GM13977 (cell line): Measurements from ENCODE around the gene KIFC3.

Experiments
- DNase-seq: peaks from one replicate; pipeline ENCODE4 v3.0.0; 2012; ENCODE audit warnings: low spot score
- CTCF ChIP-seq: IDR thresholded peaks from 2 replicates; pipeline ENCODE4 v1.5.1; 2012; ENCODE audit warnings: mild to moderate bottlenecking, control low read depth; ENCODE audit not compliant: insufficient read depth; ENCODE audit errors: extremely low read depth, missing control alignments
- in situ Hi-C: fragments of 300-500 bp; cut with MboI; formaldehyde crosslinking; loops from one replicate; pipeline ENCODE4 v1.12.0; 2022; ENCODE audit warnings: low sequenced_read_pairs, low pct_unique_long_range_greater_than_20kb, mixed read lengths, inconsistent platforms; ENCODE audit not compliant: unreplicated experiment

KIFC3 gene

GRCh38 chr16:57763285-57764005 is 38.8 kb downstream of the KIFC3 start:
- in situ Hi-C loops, result no loop called here
- no peak for DNase-seq
- no peak for TF ChIP-seq CTCF

DNA sequence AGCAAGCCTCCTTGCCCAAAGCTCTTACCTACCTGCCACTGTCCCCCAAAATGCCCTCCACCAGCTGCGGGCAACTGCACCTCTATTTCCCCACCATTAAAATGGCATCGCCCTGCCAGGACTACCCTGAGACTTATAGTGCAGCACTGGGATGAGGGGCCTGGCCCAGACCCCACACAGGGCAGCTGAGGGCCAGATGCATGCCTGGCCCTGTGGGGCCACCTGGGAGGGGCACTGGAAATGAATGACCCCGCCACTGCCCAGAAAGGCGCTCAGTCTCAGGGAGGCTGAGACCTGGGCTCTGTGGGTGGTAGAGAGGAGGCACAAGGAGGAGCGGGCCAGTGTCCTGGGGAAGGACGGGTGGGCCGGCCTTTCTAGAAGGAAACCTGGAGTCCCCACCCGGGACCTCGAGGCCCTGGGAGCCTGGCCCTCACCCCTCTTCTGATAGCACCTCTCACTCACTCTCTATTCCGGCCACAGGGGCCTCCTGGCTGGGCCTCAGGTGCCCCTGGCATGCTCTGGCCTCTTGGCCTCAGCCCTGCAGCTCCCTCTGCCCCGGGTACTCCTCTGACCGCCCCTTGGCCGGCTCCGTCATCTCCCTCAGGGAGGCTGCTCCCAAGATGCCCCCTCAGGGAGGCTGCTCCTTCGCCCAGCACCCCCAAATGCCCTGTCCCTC is 39.8 kb downstream of the KIFC3 start:
- no peak for DNase-seq
- in situ Hi-C loops, result no loop called here
- TF ChIP-seq CTCF, result no peak

- no peak for DNase-seq
- no peak for TF ChIP-seq CTCF
- in situ Hi-C loops, result no loop called here
Observed at GRCh38 chr16:57761957-57762356, 40.3 kb downstream of the KIFC3 start.

GRCh38 chr16:57761301-57761700 is 41.0 kb downstream of the KIFC3 start:
- DNase-seq, result no peak
- TF ChIP-seq CTCF, result no peak
- in situ Hi-C loops, result no loop called here

- in situ Hi-C loops, result no loop called here
- TF ChIP-seq CTCF, result no peak
- no peak for DNase-seq
Observed at GRCh38 chr16:57760357-57761160, 41.7 kb downstream of the KIFC3 start.

- in situ Hi-C loops, result no loop called here
- DNase-seq, result no peak
- no peak for TF ChIP-seq CTCF
Observed at GRCh38 chr16:57759541-57760356, 42.5 kb downstream of the KIFC3 start.
